Heart left ventricle (tissue), 16 donors: ENCODE data around the gene HSPBP1. TPM values are rescaled to one million over a fixed set of nuclear protein-coding genes. Genes with fewer than 3 reads are reported as not detected.

Experiments
- ATAC-seq, 4 donors: fragments of 200-7000 bp; cut with Tn5 transposase; one replicate each; pipeline ENCODE4 v1.9.1; 2020 to 2022; ENCODE audit warnings: moderate library complexity in 4 of 4, mild to moderate bottlenecking in 3 of 4, moderate number of reproducible peaks in 1 of 4
- DNase-seq, 5 donors: peaks; one replicate each; pipeline ENCODE4 v3.0.0-alpha.2; 2020
- H3K27ac ChIP-seq, 12 donors: fragments of 200-600 bp; sonication (generic) in 4 of 12; one replicate each; pipeline versions ENCODE4 v1.5.0 to v1.8.0; 2016 to 2022; ENCODE audit warnings: mild to moderate bottlenecking in 2 of 12
- H3K27me3 ChIP-seq, 9 donors: fragments of 200-600 bp; sonication (generic) in 2 of 9; one replicate each; pipeline versions ENCODE4 v1.5.1 to v1.8.0; 2016 to 2022; ENCODE audit warnings: mild to moderate bottlenecking in 3 of 9
- H3K36me3 ChIP-seq, 9 donors: fragments of 200-600 bp; sonication (generic) in 2 of 9; one replicate each; pipeline versions ENCODE4 v1.5.0 to v1.8.0; 2018 to 2022; ENCODE audit warnings: mild to moderate bottlenecking in 2 of 9
- H3K4me1 ChIP-seq, 12 donors: fragments of 200-600 bp; sonication (generic) in 4 of 12; one replicate each; pipeline versions ENCODE4 v1.5.0 to v1.8.0; 2016 to 2022; ENCODE audit warnings: mild to moderate bottlenecking in 3 of 12
- H3K4me3 ChIP-seq, 12 donors: fragments of 200-600 bp; sonication (generic) in 4 of 12; one replicate each; pipeline versions ENCODE4 v1.5.0 to v1.8.0; 2017 to 2022; ENCODE audit warnings: mild to moderate bottlenecking in 9 of 12, moderate library complexity in 4 of 12
- H3K9me3 ChIP-seq, 12 donors: fragments of 200-600 bp; sonication (generic) in 4 of 12; one replicate each; pipeline versions ENCODE4 v1.5.0 to v1.8.0; 2016 to 2022; ENCODE audit warnings: mild to moderate bottlenecking in 1 of 12
- CTCF ChIP-seq, 12 donors: fragments of 200-600 bp; sonication (generic) in 4 of 12; IDR thresholded peaks; one replicate each; pipeline versions ENCODE4 v1.5.0 to v1.8.0; 2018 to 2022; ENCODE audit warnings: antibody characterized with exemption in 12 of 12, mild to moderate bottlenecking in 5 of 12
- POLR2A ChIP-seq, 2 donors: fragments of 450-650 bp; IDR thresholded peaks; one replicate each; pipeline ENCODE4 v1.6.1; 2017; ENCODE audit warnings: antibody characterized with exemption in 2 of 2, mild to moderate bottlenecking in 2 of 2, moderate library complexity in 2 of 2
- WGBS, 4 donors: extraction: QIAGEN DNeasy Blood & Tissue Kit in 2 of 4; methylation state at CpG; one replicate each; pipeline versions ENCODE4 v1.1.5 to v1.1.7; 2013 to 2018; 5-methylcytosine and 5-hydroxymethylcytosine counted together
- intact Hi-C, 10 donors: fragments of 100-400 bp; cut with DNase I; formaldehyde crosslinking; loops; one replicate each; pipeline versions ENCODE4 v1.11.1 to v1.14.2; 2022
- polyA plus RNA-seq, 2 donors: library from polyadenylated mRNA; stranded (reverse); fragments of 200-250 nt; gene quantifications; one replicate each; pipeline ENCODE4 v1.2.3, GENCODE V29; 2013
- total RNA-seq, 9 donors: library from RNA; depleted of rRNA in 2 of 9; stranded (reverse); fragments of >200 nt in 2 of 9; fragmentation: NEBNext Ultra II Directional in 3 of 9; extraction: Animal tissue kit (Norgen Biotek cat#: 25700) in 3 of 9; gene quantifications; one replicate each; pipeline versions ENCODE4 v1.1.0 to v1.2.4, GENCODE V29; 2016 to 2023
- donor health status: ischemic (EF 13 %, LVEDD 7.1; RV severe dilation, severe dysfunction).
- donor health status: healthy with polysubstance abuse.
- donor health status: DM: no; HTN: yes; CAD: no.
- donor health status: DM: no; HTN: no; CAD: no.
- donor health status: ischemic (EF 25% LVEDD 6.9; RV normal size, moderate dysfunction).
- donor health status: ischemic (EF 25% LVEDD 5.7; RV mildly dilated, moderate dysfunction).
- donor health status: healthy.
- donor health status: DM: yes; HTN: yes; CAD: no.
- donor health status: ischemic (EF 35%, LVEDD 5.7; RV mildly dilated, moderate dysfunction).
- donor health status: nonischemic (EF 11% LVEDD 7.7; RV severe dilation, severe dysfunction).
- donor health status: DM: yes; HTN: yes; CAD: no.
- donor health status: PGD.
- donor health status: ischemic (EF 29% LVEDD 5.4; RV normal size, mild dysfunction).
- donor health status: nonischemic (EF 23%, LVEDD 6.1; RV moderate dilation, normal function).

The HSPBP1 gene
- total and polyA plus RNA-seq, 11 donors = 25.7 to 76.0 (median 32.9) TPM

- H3K36me3 ChIP-seq = peaks cover 0 to 6% (median 0%) of the 10 kb centered on the region in 9 donors
- intact Hi-C loops = no loop called here
- H3K27ac ChIP-seq = no peak overlapping the region
- H3K4me1 ChIP-seq = peaks cover 0 to 7% (median 0%) of the 10 kb centered on the region in 12 donors
- WGBS, 4 donors = 9 to 18% (median 13%) methylated on average over 21 of the region's 21 CpGs
- peak in 2 of 5 donors; percentile 61 to 66 for DNase-seq
- H3K27me3 ChIP-seq = peaks cover 0 to 9% (median 0%) of the 10 kb centered on the region in 9 donors
- H3K4me3 ChIP-seq = no peak overlapping the region
- peaks cover 0 to 3% (median 0%) of the 10 kb centered on the region in 12 donors for H3K9me3 ChIP-seq
- peak in 3 of 4 donors; percentile 75 to 88 (median 86) for ATAC-seq
- TF ChIP-seq CTCF (IDR thresholded peaks at IDR 0.05) (no peak), POLR2A (IDR thresholded peaks at IDR 0.05) (no peak)
Observed at GRCh38 chr19:55319785-55320184, 39.9 kb upstream of the HSPBP1 start.

GRCh38 chr19:55316646-55317045 is 36.7 kb upstream of the HSPBP1 start:
- H3K4me3 ChIP-seq = no peak overlapping the region
- peaks cover 0 to 3% (median 0%) of the 10 kb centered on the region in 12 donors for H3K9me3 ChIP-seq
- intact Hi-C loops = no loop called here
- ATAC-seq (no peak), DNase-seq (no peak)
- no peaks in the 10 kb centered on the region for H3K4me1 ChIP-seq
- H3K27me3 ChIP-seq = peaks cover 0 to 9% (median 0%) of the 10 kb centered on the region in 9 donors
- no peak overlapping the region for H3K27ac ChIP-seq
- WGBS, 4 donors = 74 to 82% (median 79%) methylated on average over 8 of the region's 8 CpGs
- TF ChIP-seq CTCF (IDR thresholded peaks at IDR 0.05) (no peak), POLR2A (IDR thresholded peaks at IDR 0.05) (no peak)
- peaks cover 0 to 6% (median 0%) of the 10 kb centered on the region in 9 donors for H3K36me3 ChIP-seq

GRCh38 chr19:55315956-55316525 is 36.1 kb upstream of the HSPBP1 start:
- ATAC-seq (no peak), DNase-seq (no peak)
- Histone ChIP-seq H3K27me3 (peaks cover 0 to 9% (median 0%) of the 10 kb centered on the region in 9 donors), H3K4me1 (no peaks in the 10 kb centered on the region), H3K36me3 (peaks cover 0 to 6% (median 0%) of the 10 kb centered on the region in 9 donors), H3K4me3 (no peak overlapping the region), H3K9me3 (peaks cover 0 to 3% (median 0%) of the 10 kb centered on the region in 12 donors), H3K27ac (no peak overlapping the region)
- TF ChIP-seq POLR2A (IDR thresholded peaks at IDR 0.05) (no peak), CTCF (IDR thresholded peaks at IDR 0.05) (no peak)
- WGBS, 4 donors = 73 to 79% (median 78%) methylated on average over 13 of the region's 13 CpGs
- intact Hi-C loops = no loop called here

GRCh38 chr19:55314396-55314795 is 34.5 kb upstream of the HSPBP1 start:
- no peak for ATAC-seq
- H3K4me3 ChIP-seq = no peak overlapping the region
- WGBS, 4 donors = 84 to 89% (median 85%) methylated on average over 8 of the region's 8 CpGs

More at GRCh38 chr19:55314396-55314795, 34.5 kb upstream of the HSPBP1 start:
- Histone ChIP-seq H3K9me3 (peaks cover 0 to 3% (median 0%) of the 10 kb centered on the region in 12 donors), H3K27me3 (peaks cover 0 to under 1% (median 0%) of the 10 kb centered on the region in 9 donors), H3K36me3 (peaks cover 0 to 6% (median 0%) of the 10 kb centered on the region in 9 donors), H3K27ac (no peak overlapping the region), H3K4me1 (no peaks in the 10 kb centered on the region)
- DNase-seq = no peak
- TF ChIP-seq CTCF (IDR thresholded peaks at IDR 0.05) = no peak
- TF ChIP-seq POLR2A (IDR thresholded peaks at IDR 0.05) = no peak
- intact Hi-C loops = no loop called here
